Keratinocyte (primary cell): ENCODE results near the gene SLC4A2. TPM values are rescaled to one million over a fixed set of nuclear protein-coding genes. Genes with fewer than 3 reads are reported as not detected.

Source experiments
- DNase-seq: peaks from one replicate; pipeline ENCODE4 v3.0.0-alpha.2; 2011; ENCODE audit warnings: low read depth, missing footprints, low spot score
- FAIRE-seq: peaks from 2 replicates; lab custom pipeline; 2011; peaks lifted over from hg19 to GRCh38; lab: Jason Lieb, UNC
- H2AFZ ChIP-seq: 2 replicates; pipeline ENCODE4 v1.6.0; 2012; ENCODE audit warnings: low read length, control low read depth, inconsistent platforms; ENCODE audit not compliant: control insufficient read depth
- H3K27ac ChIP-seq: 2 replicates; pipeline ENCODE4 v1.5.1; 2011; ENCODE audit warnings: low read length; ENCODE audit not compliant: control insufficient read depth, insufficient read depth
- H3K27me3 ChIP-seq: 3 replicates; pipeline ENCODE4 v1.6.0; 2011; ENCODE audit warnings: low read length; ENCODE audit not compliant: control insufficient read depth, insufficient read depth; ENCODE audit errors: extremely low read depth
- H3K36me3 ChIP-seq, 2 experiments: 2 replicates in 1 of 2; 3 replicates in 1 of 2; pipeline ENCODE4 v1.5.1; 2011; ENCODE audit warnings: low read length in 2 of 2, mild to moderate bottlenecking in 1 of 2; ENCODE audit not compliant: control insufficient read depth in 2 of 2, insufficient read depth in 2 of 2; ENCODE audit errors: extremely low read depth in 1 of 2
- H3K4me1 ChIP-seq: 3 replicates; pipeline ENCODE4 v1.5.1; 2011; ENCODE audit warnings: low read length; ENCODE audit not compliant: control insufficient read depth, insufficient read depth; ENCODE audit errors: extremely low read depth
- H3K4me2 ChIP-seq: 3 replicates; pipeline ENCODE4 v1.6.0; 2011; ENCODE audit warnings: low read depth, low read length; ENCODE audit not compliant: control insufficient read depth, insufficient read depth; ENCODE audit errors: extremely low read depth
- H3K4me3 ChIP-seq, 3 experiments: fragments of 200-600 bp in 1 of 3; sonication (generic) in 1 of 3; 2 replicates in 2 of 3; 3 replicates in 1 of 3; pipeline ENCODE4 v1.5.1; 2011 to 2016; ENCODE audit warnings: low read length in 3 of 3, mild to moderate bottlenecking in 3 of 3, control low read depth in 2 of 3, inconsistent platforms in 1 of 3, low read depth in 1 of 3, mixed read lengths in 1 of 3, mixed run types in 1 of 3, moderate library complexity in 1 of 3; ENCODE audit not compliant: control insufficient read depth in 2 of 3, insufficient read depth in 2 of 3; ENCODE audit errors: extremely low read depth in 1 of 3
- H3K79me2 ChIP-seq: 2 replicates; pipeline ENCODE4 v1.6.0; 2012; ENCODE audit warnings: low read length; ENCODE audit not compliant: control insufficient read depth, insufficient read depth
- H3K9ac ChIP-seq: 3 replicates; pipeline ENCODE4 v1.6.0; 2011; ENCODE audit warnings: low read length; ENCODE audit not compliant: control insufficient read depth, insufficient read depth; ENCODE audit errors: extremely low read depth
- H3K9me1 ChIP-seq: 3 replicates; pipeline ENCODE4 v1.6.0; 2011; ENCODE audit warnings: low read length; ENCODE audit not compliant: control insufficient read depth, insufficient read depth; ENCODE audit errors: extremely low read depth
- H3K9me3 ChIP-seq: 2 replicates; pipeline ENCODE4 v1.5.1; 2012; ENCODE audit warnings: low read depth, low read length; ENCODE audit not compliant: control insufficient read depth
- H4K20me1 ChIP-seq: 3 replicates; pipeline ENCODE4 v1.6.0; 2011; ENCODE audit warnings: low read length; ENCODE audit not compliant: control insufficient read depth, insufficient read depth; ENCODE audit errors: extremely low read depth
- EZH2 ChIP-seq: IDR thresholded peaks from one replicate; pipeline ENCODE4 v1.6.1; 2012; ENCODE audit warnings: inconsistent platforms, mild to moderate bottlenecking, low read length, moderate library complexity
- dilution Hi-C: fragments of 300-500 bp; cut with MboI; formaldehyde crosslinking; loops from one replicate; pipeline ENCODE4 v1.7.0; 2020; ENCODE audit warnings: low sequenced_read_pairs; ENCODE audit not compliant: extremely low pct_ligation_motif_present
- polyA plus RNA-seq, 5 experiments: library from polyadenylated mRNA; depleted of rRNA in 3 of 5; stranded (reverse) in 3 of 5; stranded (forward) in 1 of 5; unstranded in 1 of 5; fragments of >200 nt; gene quantifications; 1 replicate in 1 of 5; 2 replicates in 3 of 5; 3 replicates in 1 of 5; pipeline versions ENCODE4 v1.2.1 to v1.2.3, GENCODE V29; 2011 to 2012; ENCODE audit warnings: missing spikeins in 2 of 5, low read depth in 1 of 5, low replicate concordance in 1 of 5
- TF ChIP-seq, protein P1 (sequence below), 3 experiments: IDR thresholded peaks in 1 of 3; conservative IDR thresholded peaks in 1 of 3; optimal IDR thresholded peaks in 1 of 3; 2 replicates in 2 of 3; 3 replicates in 1 of 3; pipeline versions ENCODE3 to v1.5.1; 2011; ENCODE audit warnings: low read length in 3 of 3, mild to moderate bottlenecking in 3 of 3, moderate library complexity in 2 of 3, control low read depth in 1 of 3, inconsistent platforms in 1 of 3; ENCODE audit not compliant: insufficient read depth in 2 of 3; ENCODE audit errors: extremely low read depth in 1 of 3

SLC4A2 gene
- polyA plus RNA-seq, 1 donor (not counting 4 experiments of a cell fraction or from before 2014, with no cell fraction given) = 33.8 TPM

DNA sequence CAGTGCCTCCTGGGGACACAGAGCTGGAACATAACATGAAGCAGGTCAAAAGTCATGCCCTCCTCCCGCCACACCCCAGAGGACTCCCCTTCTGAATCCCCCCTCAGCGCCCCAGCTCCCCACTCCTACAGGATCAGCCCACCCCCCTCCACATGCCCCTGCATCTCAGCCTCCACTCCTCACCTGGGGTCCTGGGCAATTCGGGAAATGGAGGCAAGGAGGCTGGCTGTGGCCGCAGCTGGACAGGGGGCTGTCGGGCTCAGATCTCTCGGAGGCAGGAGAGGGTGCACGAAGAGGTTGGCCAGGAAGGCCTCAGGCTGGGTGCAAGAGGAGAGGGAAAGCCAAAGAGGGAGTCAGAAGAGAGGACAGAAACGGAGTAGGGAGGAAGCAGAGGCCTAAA is 42.9 kb upstream of the SLC4A2 start:
- Histone ChIP-seq H3K36me3 (no peaks in the 10 kb centered on the region), H3K9me1 (no peaks in the 10 kb centered on the region), H4K20me1 (no peaks in the 10 kb centered on the region), H3K4me2 (no peak overlapping the region), H3K4me3 (no peak overlapping the region), H3K9me3 (no peaks in the 10 kb centered on the region), H3K9ac (no peak overlapping the region), H3K27ac (no peak overlapping the region), H3K4me1 (peaks cover 8% of the 10 kb centered on the region), H3K79me2 (no peaks in the 10 kb centered on the region), H2AFZ (no peak overlapping the region), H3K27me3 (peaks cover 56% of the 10 kb centered on the region)
- DNase-seq = no peak
- FAIRE-seq = no peak
- dilution Hi-C loops = no loop called here
- TF ChIP-seq, protein P1, sequence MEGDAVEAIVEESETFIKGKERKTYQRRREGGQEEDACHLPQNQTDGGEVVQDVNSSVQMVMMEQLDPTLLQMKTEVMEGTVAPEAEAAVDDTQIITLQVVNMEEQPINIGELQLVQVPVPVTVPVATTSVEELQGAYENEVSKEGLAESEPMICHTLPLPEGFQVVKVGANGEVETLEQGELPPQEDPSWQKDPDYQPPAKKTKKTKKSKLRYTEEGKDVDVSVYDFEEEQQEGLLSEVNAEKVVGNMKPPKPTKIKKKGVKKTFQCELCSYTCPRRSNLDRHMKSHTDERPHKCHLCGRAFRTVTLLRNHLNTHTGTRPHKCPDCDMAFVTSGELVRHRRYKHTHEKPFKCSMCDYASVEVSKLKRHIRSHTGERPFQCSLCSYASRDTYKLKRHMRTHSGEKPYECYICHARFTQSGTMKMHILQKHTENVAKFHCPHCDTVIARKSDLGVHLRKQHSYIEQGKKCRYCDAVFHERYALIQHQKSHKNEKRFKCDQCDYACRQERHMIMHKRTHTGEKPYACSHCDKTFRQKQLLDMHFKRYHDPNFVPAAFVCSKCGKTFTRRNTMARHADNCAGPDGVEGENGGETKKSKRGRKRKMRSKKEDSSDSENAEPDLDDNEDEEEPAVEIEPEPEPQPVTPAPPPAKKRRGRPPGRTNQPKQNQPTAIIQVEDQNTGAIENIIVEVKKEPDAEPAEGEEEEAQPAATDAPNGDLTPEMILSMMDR (optimal IDR thresholded peaks at IDR 0.05 in 1 of 3, IDR thresholded peaks at IDR 0.05 in 1 of 3, conservative IDR thresholded peaks at IDR 0.05 in 1 of 3; ENCODE audit: extremely low read depth in 1 of 3, insufficient read depth in 2 of 3, low read length in 3 of 3) = no peak
- TF ChIP-seq EZH2 = no peak

DNA sequence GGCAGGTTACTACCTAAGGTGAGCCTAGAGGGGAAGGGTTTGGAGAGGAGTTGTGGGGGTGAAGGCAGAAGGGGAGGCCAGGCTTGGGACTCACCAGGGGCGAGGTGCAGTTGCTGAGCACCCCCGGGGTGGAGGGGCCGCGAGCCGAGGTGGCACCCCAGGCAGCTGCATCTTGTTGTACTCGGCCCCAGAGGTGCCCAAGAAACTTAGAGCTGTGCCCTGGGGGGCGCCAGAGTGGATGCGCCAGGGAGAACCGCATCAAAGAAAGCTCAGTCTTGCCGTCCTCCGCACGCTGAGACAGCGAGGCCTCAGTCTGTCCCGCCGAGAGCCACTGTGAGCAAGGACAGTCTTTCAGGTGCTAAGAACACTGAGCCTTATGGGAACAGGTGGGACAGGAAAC is 42.4 kb upstream of the SLC4A2 start:
- DNase-seq (no peak), FAIRE-seq (no peak)
- Histone ChIP-seq H3K4me1 (peaks cover 8% of the 10 kb centered on the region), H3K27ac (no peak overlapping the region), H3K4me3 (no peak overlapping the region), H3K9ac (no peak overlapping the region), H3K36me3 (no peaks in the 10 kb centered on the region), H2AFZ (no peak overlapping the region), H3K9me3 (no peaks in the 10 kb centered on the region), H3K9me1 (no peaks in the 10 kb centered on the region), H3K79me2 (no peaks in the 10 kb centered on the region), H3K4me2 (no peak overlapping the region), H4K20me1 (no peaks in the 10 kb centered on the region), H3K27me3 (peaks cover 56% of the 10 kb centered on the region)
- dilution Hi-C loops = no loop called here
- no peak for TF ChIP-seq EZH2
- TF ChIP-seq, protein P1 (optimal IDR thresholded peaks at IDR 0.05 in 1 of 3, IDR thresholded peaks at IDR 0.05 in 1 of 3, conservative IDR thresholded peaks at IDR 0.05 in 1 of 3; ENCODE audit: extremely low read depth in 1 of 3, insufficient read depth in 2 of 3, low read length in 3 of 3) = no peak
